ENCODE measurements around the gene SCRN2.

SCRN2 gene

DNA sequence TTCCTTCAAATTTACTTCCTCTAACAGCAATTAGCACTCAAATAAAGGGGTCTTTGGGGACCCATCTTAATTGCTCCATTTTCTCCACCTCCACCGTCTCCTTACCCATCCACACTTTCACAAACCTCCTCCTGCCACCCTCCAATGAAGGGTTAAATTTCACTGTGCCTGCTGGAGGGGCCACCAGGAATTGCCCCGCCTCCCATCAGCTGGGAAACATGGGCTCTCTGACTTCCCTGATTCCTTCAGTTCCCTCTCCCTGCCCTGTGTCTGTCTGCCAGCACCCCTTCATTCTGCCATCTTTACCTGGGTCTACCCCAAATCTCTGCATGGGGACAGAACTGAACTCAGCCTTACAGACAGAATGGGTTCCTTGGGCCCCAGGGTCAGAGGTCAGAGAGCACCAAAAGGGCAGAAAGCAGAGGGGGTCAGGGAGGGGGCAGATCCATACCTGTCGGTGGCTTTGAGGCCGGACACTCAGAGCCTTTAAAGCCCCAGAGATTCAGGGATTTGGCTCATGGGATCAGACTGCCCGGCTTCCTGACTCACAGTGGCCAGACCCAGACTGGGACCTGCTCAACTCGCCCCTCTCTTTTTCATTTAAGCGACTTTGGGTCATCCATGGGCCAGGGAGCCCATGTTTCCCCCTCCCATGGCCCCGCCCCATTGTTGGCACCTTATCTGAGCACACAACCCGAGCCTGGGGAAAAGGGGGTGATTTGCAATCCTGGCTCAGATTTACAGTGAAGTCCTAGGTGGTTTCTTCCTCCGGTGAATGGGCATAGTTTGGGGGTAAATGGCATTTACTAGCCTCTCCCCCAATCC, 37.3 kb upstream of the SCRN2 start:
- Histone ChIP-seq H2AFZ (ENCODE audit: low read depth, low read length) (no peak overlapping the region), H3K27me3 (ENCODE audit: insufficient read depth, low read length) (peaks cover 54% of the 10 kb centered on the region), H3K36me3 (ENCODE audit: insufficient read depth, low read length) (no peaks in the 10 kb centered on the region), H3K9me3 (ENCODE audit: low read length) (no peaks in the 10 kb centered on the region), H3K4me3 (ENCODE audit: low read length) (no peak overlapping the region), H3K4me1 (ENCODE audit: insufficient read depth, low read length) (no peaks in the 10 kb centered on the region)

DNA sequence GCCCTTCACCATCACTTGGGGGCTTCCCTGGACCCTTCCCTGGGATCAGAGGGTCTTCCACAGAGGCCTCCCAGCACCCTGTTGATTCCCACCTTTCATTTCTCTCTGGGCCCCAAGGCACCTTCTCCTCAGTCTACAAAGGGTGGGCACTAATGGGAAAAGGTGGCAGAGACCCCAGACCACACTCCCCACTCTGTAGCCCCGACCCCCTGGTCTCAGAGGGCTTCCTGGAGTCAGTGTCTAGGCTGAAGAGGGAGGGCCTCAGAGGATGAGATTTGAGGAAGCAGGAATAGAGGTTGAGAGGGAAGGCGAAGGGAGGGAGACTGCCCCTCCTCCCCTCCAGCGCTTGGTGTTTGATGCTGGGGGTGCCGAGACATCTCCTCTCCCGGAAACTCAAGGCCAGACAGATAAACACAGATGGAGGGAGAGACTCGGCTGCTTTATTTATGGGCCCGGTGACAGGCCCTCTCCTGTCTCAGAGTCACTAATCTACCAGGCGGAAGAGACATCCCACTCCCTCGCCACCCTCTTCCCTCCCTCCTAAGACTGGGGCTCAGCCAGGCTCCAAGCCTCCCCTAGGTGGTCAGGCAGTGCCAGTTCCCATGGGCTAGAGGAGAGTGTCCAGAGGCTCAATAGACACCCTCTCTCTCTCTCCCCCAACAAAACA, 36.4 kb upstream of the SCRN2 start:
- Histone ChIP-seq H3K36me3 (ENCODE audit: insufficient read depth, low read length) (no peaks in the 10 kb centered on the region), H3K9me3 (ENCODE audit: low read length) (no peaks in the 10 kb centered on the region), H2AFZ (ENCODE audit: low read depth, low read length) (no peak overlapping the region), H3K4me1 (ENCODE audit: insufficient read depth, low read length) (no peaks in the 10 kb centered on the region), H3K4me3 (ENCODE audit: low read length) (no peak overlapping the region), H3K27me3 (ENCODE audit: insufficient read depth, low read length) (peaks cover 61% of the 10 kb centered on the region)

GRCh38 chr17:47875011-47875985, 34.2 kb upstream of the SCRN2 start:
- no peaks in the 10 kb centered on the region for H3K9me3 ChIP-seq (ENCODE audit: low read length)
- H3K4me1 ChIP-seq (ENCODE audit: insufficient read depth, low read length): no peaks in the 10 kb centered on the region
- H2AFZ ChIP-seq (ENCODE audit: low read depth, low read length): no peak overlapping the region
- no peaks in the 10 kb centered on the region for H3K36me3 ChIP-seq (ENCODE audit: insufficient read depth, low read length)
- no peak overlapping the region for H3K4me3 ChIP-seq (ENCODE audit: low read length)
- H3K27me3 ChIP-seq (ENCODE audit: insufficient read depth, low read length): peaks cover 71% of the 10 kb centered on the region

GRCh38 chr17:47873200-47874090, 32.4 kb upstream of the SCRN2 start:
- no peak overlapping the region for H2AFZ ChIP-seq (ENCODE audit: low read depth, low read length)
- H3K9me3 ChIP-seq (ENCODE audit: low read length): no peaks in the 10 kb centered on the region
- no peaks in the 10 kb centered on the region for H3K36me3 ChIP-seq (ENCODE audit: insufficient read depth, low read length)
- H3K4me1 ChIP-seq (ENCODE audit: insufficient read depth, low read length): no peaks in the 10 kb centered on the region
- no peak overlapping the region for H3K4me3 ChIP-seq (ENCODE audit: low read length)
- H3K27me3 ChIP-seq (ENCODE audit: insufficient read depth, low read length): peaks cover 73% of the 10 kb centered on the region

GRCh38 chr17:47872651-47873161, 31.6 kb upstream of the SCRN2 start:
- Histone ChIP-seq H3K36me3 (ENCODE audit: insufficient read depth, low read length) (no peaks in the 10 kb centered on the region), H3K4me3 (ENCODE audit: low read length) (no peak overlapping the region), H3K4me1 (ENCODE audit: insufficient read depth, low read length) (no peaks in the 10 kb centered on the region), H2AFZ (ENCODE audit: low read depth, low read length) (no peak overlapping the region), H3K9me3 (ENCODE audit: low read length) (no peaks in the 10 kb centered on the region), H3K27me3 (ENCODE audit: insufficient read depth, low read length) (peaks cover 70% of the 10 kb centered on the region)

DNA sequence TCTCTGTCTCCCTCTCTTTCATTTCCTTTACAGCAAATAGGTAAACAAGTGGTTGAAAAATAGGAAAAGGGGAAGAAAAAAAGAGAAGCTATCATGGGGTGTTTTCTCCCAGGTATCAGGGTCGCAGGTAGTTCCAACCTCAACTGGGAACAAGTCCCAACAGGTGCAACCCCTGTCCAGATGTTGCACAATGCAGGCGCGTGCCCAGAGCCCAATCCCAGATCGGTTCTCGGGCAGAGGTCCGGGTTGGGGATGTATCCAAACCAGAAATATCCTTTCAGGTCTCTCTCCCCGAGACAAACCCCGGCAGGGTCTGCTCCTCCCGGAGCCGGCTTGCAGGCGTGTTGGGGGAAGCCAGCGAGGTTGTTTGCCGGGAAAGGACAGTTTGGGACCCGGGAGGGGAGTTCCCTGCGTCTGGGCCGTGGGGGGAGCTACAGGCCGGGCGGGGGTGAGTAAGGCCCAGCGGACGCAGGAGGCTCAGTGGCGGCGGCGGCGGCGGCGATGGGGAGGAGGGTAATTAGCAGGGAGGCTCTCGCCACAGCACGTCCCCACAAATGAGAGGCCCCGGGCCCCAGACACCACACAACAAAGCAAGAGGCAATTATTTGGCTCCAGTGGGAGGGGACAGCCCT, 31.1 kb upstream of the SCRN2 start:
- H3K4me1 ChIP-seq (ENCODE audit: insufficient read depth, low read length): no peaks in the 10 kb centered on the region
- H2AFZ ChIP-seq (ENCODE audit: low read depth, low read length): no peak overlapping the region
- H3K9me3 ChIP-seq (ENCODE audit: low read length): no peaks in the 10 kb centered on the region
- H3K4me3 ChIP-seq (ENCODE audit: low read length): no peak overlapping the region
- H3K27me3 ChIP-seq (ENCODE audit: insufficient read depth, low read length): peaks cover 69% of the 10 kb centered on the region
- no peaks in the 10 kb centered on the region for H3K36me3 ChIP-seq (ENCODE audit: insufficient read depth, low read length)

DNA sequence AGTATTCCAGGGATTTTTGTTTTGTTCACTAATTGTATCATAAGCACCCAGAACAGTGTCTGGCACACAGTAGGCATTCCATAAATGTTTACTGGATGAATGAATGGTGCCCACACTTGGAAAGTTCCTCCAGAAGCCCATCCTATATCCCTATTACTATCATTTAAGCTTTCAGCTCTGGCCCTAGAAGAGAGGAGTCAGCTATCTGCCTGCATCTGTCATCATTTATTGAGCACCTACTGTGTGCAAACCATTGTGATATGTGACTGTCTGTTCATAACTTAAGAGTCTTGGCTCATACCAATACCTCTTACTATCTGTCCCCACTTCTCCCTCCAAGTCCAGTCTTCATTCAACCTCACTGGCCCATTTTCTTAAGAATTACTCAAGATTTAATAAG, 30.0 kb upstream of the SCRN2 start:
- Histone ChIP-seq H3K4me3 (ENCODE audit: low read length) (no peak overlapping the region), H3K4me1 (ENCODE audit: insufficient read depth, low read length) (no peaks in the 10 kb centered on the region), H3K27me3 (ENCODE audit: insufficient read depth, low read length) (peaks cover 79% of the 10 kb centered on the region), H3K9me3 (ENCODE audit: low read length) (no peaks in the 10 kb centered on the region), H3K36me3 (ENCODE audit: insufficient read depth, low read length) (no peaks in the 10 kb centered on the region), H2AFZ (ENCODE audit: low read depth, low read length) (no peak overlapping the region)

GRCh38 chr17:47870056-47870455, 29.0 kb upstream of the SCRN2 start:
- Histone ChIP-seq H3K9me3 (ENCODE audit: low read length) (no peaks in the 10 kb centered on the region), H3K27me3 (ENCODE audit: insufficient read depth, low read length) (peaks cover 75% of the 10 kb centered on the region)

DNA sequence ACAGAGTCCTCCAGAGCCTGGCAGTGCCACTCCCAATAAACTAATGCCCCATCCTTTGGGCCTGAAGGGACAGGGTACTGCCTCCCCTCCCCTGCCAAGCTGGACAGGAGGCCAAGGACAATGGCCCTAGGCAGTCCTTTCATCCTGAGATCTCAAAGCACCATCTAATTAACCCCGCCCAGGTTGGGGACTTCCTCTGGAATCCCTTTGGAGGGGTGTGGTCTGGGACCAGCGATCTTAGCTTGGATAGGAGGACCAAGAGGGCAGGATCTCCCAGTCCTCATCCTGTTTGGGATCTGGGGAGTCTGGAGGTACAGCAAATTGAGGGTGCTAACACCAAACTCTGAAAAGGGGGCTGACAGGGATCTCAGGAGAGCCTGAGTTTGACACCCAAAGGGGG, 28.0 kb upstream of the SCRN2 start:
- Histone ChIP-seq H3K27me3 (ENCODE audit: insufficient read depth, low read length) (peaks cover 66% of the 10 kb centered on the region), H2AFZ (ENCODE audit: low read depth, low read length) (no peak overlapping the region)

More at GRCh38 chr17:47870056-47870455, 29.0 kb upstream of the SCRN2 start:
- Histone ChIP-seq H3K4me1 (ENCODE audit: insufficient read depth, low read length) (no peaks in the 10 kb centered on the region), H3K4me3 (ENCODE audit: low read length) (no peak overlapping the region), H2AFZ (ENCODE audit: low read depth, low read length) (no peak overlapping the region), H3K36me3 (ENCODE audit: insufficient read depth, low read length) (no peaks in the 10 kb centered on the region)

GRCh38 chr17:47867813-47868533, 26.9 kb upstream of the SCRN2 start:
- Histone ChIP-seq H3K9me3 (ENCODE audit: low read length) (no peaks in the 10 kb centered on the region), H3K27me3 (ENCODE audit: insufficient read depth, low read length) (peaks cover 57% of the 10 kb centered on the region), H3K4me3 (ENCODE audit: low read length) (no peak overlapping the region), H2AFZ (ENCODE audit: low read depth, low read length) (no peak overlapping the region), H3K4me1 (ENCODE audit: insufficient read depth, low read length) (no peaks in the 10 kb centered on the region), H3K36me3 (ENCODE audit: insufficient read depth, low read length) (no peaks in the 10 kb centered on the region)

More for the DNA sequence above, 28.0 kb upstream of the SCRN2 start:
- H3K9me3 ChIP-seq (ENCODE audit: low read length): no peaks in the 10 kb centered on the region
- no peaks in the 10 kb centered on the region for H3K4me1 ChIP-seq (ENCODE audit: insufficient read depth, low read length)
- H3K4me3 ChIP-seq (ENCODE audit: low read length): no peak overlapping the region
- H3K36me3 ChIP-seq (ENCODE audit: insufficient read depth, low read length): no peaks in the 10 kb centered on the region

GRCh38 chr17:47866941-47867340, 25.9 kb upstream of the SCRN2 start:
- Histone ChIP-seq H3K4me1 (ENCODE audit: insufficient read depth, low read length) (no peaks in the 10 kb centered on the region), H3K36me3 (ENCODE audit: insufficient read depth, low read length) (no peaks in the 10 kb centered on the region), H2AFZ (ENCODE audit: low read depth, low read length) (no peak overlapping the region), H3K4me3 (ENCODE audit: low read length) (no peak overlapping the region), H3K9me3 (ENCODE audit: low read length) (no peaks in the 10 kb centered on the region), H3K27me3 (ENCODE audit: insufficient read depth, low read length) (peaks cover 47% of the 10 kb centered on the region)
